Measurements from ENCODE around the gene DUSP16.
A peak's percentile ranks its signal among the peaks of the same experiment; 100 is the strongest.
"Not testable (repeated sequence)": the region's sequence is repeated elsewhere in the genome, so short reads cannot be mapped to it uniquely, and the experiment has no call there.

Gene DUSP16

GRCh38 chr12:12562585-12563261, at the start of gene DUSP16:
Gene DUSP16, minus strand, starts transcription at chr12:12562863. Its CDS starts 41,765 bp downstream, at chr12:12521098.
- peak; percentile 95 for DNase-seq (ENCODE audit: low read depth)

- peak; percentile 88 for DNase-seq (ENCODE audit: low read depth)
These were observed 49.7 kb upstream of the DUSP16 start for GRCh38 chr12:12612358-12612757.

GRCh38 chr12:12611512-12612306, 49.0 kb upstream of the DUSP16 start, which contains the start of gene CREBL2:
Gene CREBL2, plus strand, starts transcription at chr12:12611876. Its CDS starts 297 bp downstream, at chr12:12612173.
- DNase-seq (ENCODE audit: low read depth), result peak; percentile 95

- DNase-seq (ENCODE audit: low read depth), result no peak
These were observed 48.0 kb upstream of the DUSP16 start for GRCh38 chr12:12610711-12611110.

- no peak for DNase-seq (ENCODE audit: low read depth)
These were observed 47.0 kb upstream of the DUSP16 start for GRCh38 chr12:12609692-12610091.

- peak; percentile 21 for DNase-seq (ENCODE audit: low read depth)
These were observed 45.9 kb upstream of the DUSP16 start for GRCh38 chr12:12608557-12608957.

GRCh38 chr12:12606781-12607589, 44.3 kb upstream of the DUSP16 start:
- DNase-seq (ENCODE audit: low read depth), result peak; percentile 88

- DNase-seq (ENCODE audit: low read depth), result no peak
These were observed 42.1 kb upstream of the DUSP16 start for GRCh38 chr12:12604740-12605139.

GRCh38 chr12:12600659-12601058, 38.0 kb upstream of the DUSP16 start:
- DNase-seq (ENCODE audit: low read depth), result peak; percentile 23

- no peak for DNase-seq (ENCODE audit: low read depth)
These were observed 37.3 kb upstream of the DUSP16 start for GRCh38 chr12:12599750-12600643.

GRCh38 chr12:12598864-12599263, 36.2 kb upstream of the DUSP16 start:
- DNase-seq (ENCODE audit: low read depth), result no peak

- not testable (repeated sequence) for DNase-seq (ENCODE audit: low read depth)
These were observed 33.9 kb upstream of the DUSP16 start for GRCh38 chr12:12596598-12596997.

GRCh38 chr12:12595929-12596328, 33.3 kb upstream of the DUSP16 start:
- not testable (repeated sequence) for DNase-seq (ENCODE audit: low read depth)

- DNase-seq (ENCODE audit: low read depth), result peak; percentile 57
These were observed 30.3 kb upstream of the DUSP16 start for GRCh38 chr12:12592930-12593329.

- no peak for DNase-seq (ENCODE audit: low read depth)
These were observed 28.3 kb upstream of the DUSP16 start for GRCh38 chr12:12590961-12591360.

GRCh38 chr12:12588436-12588835, 25.8 kb upstream of the DUSP16 start:
- DNase-seq (ENCODE audit: low read depth), result not testable (repeated sequence)

GRCh38 chr12:12587878-12588277, 25.2 kb upstream of the DUSP16 start:
- DNase-seq (ENCODE audit: low read depth), result no peak

- DNase-seq (ENCODE audit: low read depth), result no peak
These were observed 24.4 kb upstream of the DUSP16 start for GRCh38 chr12:12586879-12587675.

- DNase-seq (ENCODE audit: low read depth), result peak; percentile 59
These were observed 22.6 kb upstream of the DUSP16 start for GRCh38 chr12:12585115-12585863.

Data from iris pigment epithelial cell (primary cell).